OCI-LY7 (cell line): Measurements from ENCODE around the gene ZNF564. TPM values are rescaled to one million over a fixed set of nuclear protein-coding genes. Genes with fewer than 3 reads are reported as not detected.

Experiments
- BruUV-seq: library from RNA; stranded (reverse); fragments of 400-500 nt; replicated peaks from 2 replicates; lab custom pipeline; 2021; lab: Mats Ljungman, UMichigan
- CTCF ChIA-PET: fragments of 300-600 bp; sonication (Branson Sonifier 250); formaldehyde crosslinking; loops from one replicate; lab custom pipeline; 2022; ENCODE audit warnings: antibody characterized with exemption; ENCODE audit not compliant: unreplicated experiment; lab: Charles Lee
- POLR2A ChIA-PET: fragments of 300-600 bp; sonication (Branson Sonifier 250); formaldehyde crosslinking; loops from one replicate; lab custom pipeline; 2022; ENCODE audit warnings: antibody characterized with exemption; lab: Charles Lee
- DNase-seq: peaks from one replicate; pipeline ENCODE4 v3.0.0-alpha.2; 2015; ENCODE audit warnings: low spot score
- H2AFZ ChIP-seq: fragments of 200-600 bp; sonication (generic), shearing (Covaris generic); 2 replicates; pipeline ENCODE4 v1.6.1; 2014; ENCODE audit warnings: mild to moderate bottlenecking, antibody characterized with exemption, low read length, moderate library complexity
- H3K27ac ChIP-seq: fragments of 200-600 bp; sonication (generic); 2 replicates; pipeline ENCODE4 v1.5.1; 2014; ENCODE audit warnings: mixed run types, low read depth, mild to moderate bottlenecking, moderate library complexity, low read length, inconsistent platforms; ENCODE audit not compliant: poor library complexity, severe bottlenecking
- H3K36me3 ChIP-seq: fragments of 200-600 bp; sonication (generic); 2 replicates; pipeline ENCODE4 v1.6.1; 2014; ENCODE audit warnings: mild to moderate bottlenecking, antibody characterized with exemption, low read length, moderate library complexity, mixed read lengths; ENCODE audit not compliant: insufficient read depth
- H3K4me1 ChIP-seq: fragments of 200-600 bp; sonication (generic); 2 replicates; pipeline ENCODE4 v1.5.1; 2014; ENCODE audit warnings: mild to moderate bottlenecking, low read length; ENCODE audit not compliant: insufficient read depth, poor library complexity, severe bottlenecking
- H3K4me2 ChIP-seq: fragments of 200-600 bp; sonication (generic); 2 replicates; pipeline ENCODE4 v1.6.1; 2014; ENCODE audit warnings: mild to moderate bottlenecking, low read length
- H3K4me3 ChIP-seq: fragments of 200-600 bp; sonication (generic); 2 replicates; pipeline ENCODE4 v1.5.1; 2014; ENCODE audit warnings: mild to moderate bottlenecking, low read depth, low read length; ENCODE audit not compliant: poor library complexity, severe bottlenecking
- H3K79me2 ChIP-seq: fragments of 200-600 bp; sonication (generic); 2 replicates; pipeline ENCODE4 v1.6.1; 2016; ENCODE audit warnings: low read depth, mild to moderate bottlenecking, low read length, moderate library complexity, mixed read lengths; ENCODE audit not compliant: insufficient read depth
- H3K9me2 ChIP-seq: fragments of 200-600 bp; sonication (generic); 2 replicates; pipeline ENCODE4 v1.6.1; 2016; ENCODE audit warnings: mild to moderate bottlenecking, low read length, mixed read lengths; ENCODE audit not compliant: insufficient read depth
- H3K9me3 ChIP-seq: fragments of 200-600 bp; sonication (generic); 2 replicates; pipeline ENCODE4 v1.6.1; 2014; ENCODE audit warnings: mild to moderate bottlenecking, mixed run types, low read length, mixed read lengths
- H4K20me1 ChIP-seq: fragments of 200-600 bp; sonication (generic); 2 replicates; pipeline ENCODE4 v1.6.1; 2014; ENCODE audit warnings: mild to moderate bottlenecking, antibody characterized with exemption, low read length, moderate library complexity, mixed read lengths; ENCODE audit not compliant: insufficient read depth
- CTCF ChIP-seq: fragments of 200-600 bp; sonication (generic); conservative IDR thresholded peaks from 2 replicates; pipeline ENCODE4 v1.5.1; 2014; ENCODE audit warnings: mild to moderate bottlenecking, antibody characterized with exemption, low read length, moderate library complexity, mixed read lengths
- EZH2phosphoT487 ChIP-seq: fragments of 200-600 bp; sonication (generic); IDR thresholded peaks from 2 replicates; pipeline ENCODE4 v1.6.1; 2018; ENCODE audit warnings: low read depth, borderline replicate concordance, mild to moderate bottlenecking, mixed run types, antibody characterized with exemption, low read length, moderate library complexity, mixed read lengths
- intact Hi-C: fragments of 100-400 bp; cut with micrococcal nuclease; formaldehyde crosslinking; loops from one replicate; pipeline ENCODE4 v1.10.0; 2022; ENCODE audit not compliant: unreplicated experiment
- total RNA-seq, 2 experiments: library from RNA; depleted of rRNA in 1 of 2; stranded (reverse); fragments of >200 nt in 1 of 2; shearing (Covaris generic) in 1 of 2; gene quantifications; 2 replicates each; pipeline ENCODE4 v1.2.3, GENCODE V29; 2014 to 2022

ZNF564 gene
- total RNA-seq, 2 experiments from 2014 or later, result 8.0 to 13.1 TPM

- Histone ChIP-seq H3K4me1 (no peaks in the 10 kb centered on the region), H4K20me1 (no peaks in the 10 kb centered on the region), H3K36me3 (no peaks in the 10 kb centered on the region; the same call in 1 of the 2 replicates), H3K79me2 (no peaks in the 10 kb centered on the region), H3K4me3 (no peak overlapping the region), H3K9me2 (no peaks in the 10 kb centered on the region), H3K9me3 (no peaks in the 10 kb centered on the region), H3K27ac (no peak overlapping the region), H3K4me2 (no peak overlapping the region), H2AFZ (no peak overlapping the region)
- DNase-seq, result no peak
- TF ChIP-seq EZH2phosphoT487, result no peak
- no TSS peak for BruUV-seq
- POLR2A ChIA-PET, result no interaction called here
- intact Hi-C loops, result no loop called here
- CTCF ChIA-PET, result no interaction called here
Measured at GRCh38 chr19:12596927-12597548, 45.8 kb upstream of the ZNF564 start.

- Histone ChIP-seq H3K79me2 (no peaks in the 10 kb centered on the region), H3K4me3 (no peak overlapping the region), H2AFZ (no peak overlapping the region), H3K36me3 (no peaks in the 10 kb centered on the region), H4K20me1 (no peaks in the 10 kb centered on the region), H3K4me2 (no peak overlapping the region), H3K4me1 (no peaks in the 10 kb centered on the region), H3K9me2 (no peaks in the 10 kb centered on the region), H3K27ac (no peak overlapping the region), H3K9me3 (no peaks in the 10 kb centered on the region)
- DNase-seq, result no peak
- no TSS peak for BruUV-seq
- intact Hi-C loops, result no loop called here
- TF ChIP-seq CTCF, result no peak
- no peak for TF ChIP-seq EZH2phosphoT487
- CTCF ChIA-PET, result no interaction called here
- POLR2A ChIA-PET, result no interaction called here
Measured at GRCh38 chr19:12596485-12596884, 45.2 kb upstream of the ZNF564 start.

- no peaks in the 10 kb centered on the region for H3K9me2 ChIP-seq
- no peaks in the 10 kb centered on the region for H4K20me1 ChIP-seq
- CTCF ChIA-PET, result no interaction called here
- peaks cover 23% of the 10 kb centered on the region for H3K36me3 ChIP-seq
- H3K4me3 ChIP-seq, result no peak overlapping the region
- no peaks in the 10 kb centered on the region for H3K4me1 ChIP-seq
- H2AFZ ChIP-seq, result no peak overlapping the region
- no peak overlapping the region for H3K4me2 ChIP-seq
- POLR2A ChIA-PET, result no interaction called here
- TF ChIP-seq CTCF, result no peak
- TF ChIP-seq EZH2phosphoT487, result no peak
- intact Hi-C loops, result no loop called here
- no peak for DNase-seq
- no peaks in the 10 kb centered on the region for H3K9me3 ChIP-seq
- H3K79me2 ChIP-seq, result no peaks in the 10 kb centered on the region
- no peak overlapping the region for H3K27ac ChIP-seq
- no TSS peak for BruUV-seq
Measured at GRCh38 chr19:12581100-12581499, 29.8 kb upstream of the ZNF564 start.
